Cardiac muscle cell (in vitro differentiated cells and primary cell): ENCODE results near the gene BAX. TPM values are rescaled to one million over a fixed set of nuclear protein-coding genes. Genes with fewer than 3 reads are reported as not detected.

Experiments used
- DNase-seq, 2 donors: peaks; one replicate each; pipeline versions ENCODE4 v3.0.0 to v3.0.0-alpha.2; 2010 to 2017; ENCODE audit warnings: low read depth in 1 of 2, low spot score in 1 of 2
- H3K27ac ChIP-seq: fragments of 200-600 bp; sonication (generic); 2 replicates; pipeline ENCODE4 v1.5.1; 2016
- H3K27me3 ChIP-seq: fragments of 200-600 bp; sonication (generic); 2 replicates; pipeline ENCODE4 v1.6.0; 2016; ENCODE audit warnings: control low read depth
- H3K36me3 ChIP-seq: fragments of 200-600 bp; sonication (generic); 2 replicates; pipeline ENCODE4 v1.5.1; 2016; ENCODE audit warnings: control low read depth
- H3K4me1 ChIP-seq: fragments of 200-600 bp; sonication (generic); 2 replicates; pipeline ENCODE4 v1.8.1; 2017; ENCODE audit warnings: low read depth, mild to moderate bottlenecking, mixed run types
- H3K4me3 ChIP-seq: fragments of 200-600 bp; sonication (generic); 2 replicates; pipeline ENCODE4 v1.5.1; 2016; ENCODE audit warnings: mild to moderate bottlenecking
- H3K9me3 ChIP-seq: fragments of 200-600 bp; sonication (generic); 2 replicates; pipeline ENCODE4 v1.5.1; 2017; ENCODE audit warnings: low read depth, mild to moderate bottlenecking, control low read depth
- CTCF ChIP-seq: IDR thresholded peaks from 2 replicates; pipeline ENCODE4 v1.5.1; 2012; ENCODE audit warnings: low read depth, mild to moderate bottlenecking, low read length
- polyA plus RNA-seq: library from polyadenylated mRNA; unstranded; fragments of >200 nt; fragmentation: Nextera tagmentation; extraction: Ambion mirVana; gene quantifications from 2 replicates; pipeline ENCODE4 v1.2.1, GENCODE V29; 2016
- total RNA-seq: library from RNA; depleted of rRNA; stranded (reverse); fragments of >200 nt; gene quantifications from 2 replicates; pipeline ENCODE4 v1.2.3, GENCODE V29; 2016

BAX gene
- total and polyA plus RNA-seq, 2 experiments from 2014 or later = 64.2 to 95.2 TPM

- H3K9me3 ChIP-seq = no peaks in the 10 kb centered on the region
- peaks cover 40% of the 10 kb centered on the region for H3K36me3 ChIP-seq
- H3K4me1 ChIP-seq = peaks cover 18% of the 10 kb centered on the region
- peak in 1 of 2 donors; percentile 74 for DNase-seq
- no peak overlapping the region for H3K4me3 ChIP-seq
- no peaks in the 10 kb centered on the region for H3K27me3 ChIP-seq
- TF ChIP-seq CTCF = no peak
- H3K27ac ChIP-seq = peak overlapping the region; percentile 20
Observed at GRCh38 chr19:48968179-48968661, 13.5 kb downstream of the BAX start.

- no peaks in the 10 kb centered on the region for H3K9me3 ChIP-seq
- H3K4me1 ChIP-seq = peaks cover 12% of the 10 kb centered on the region
- H3K36me3 ChIP-seq = peaks cover 46% of the 10 kb centered on the region
- H3K27ac ChIP-seq = no peak overlapping the region
- no peak overlapping the region for H3K4me3 ChIP-seq
- TF ChIP-seq CTCF = no peak
- no peak for DNase-seq
- no peaks in the 10 kb centered on the region for H3K27me3 ChIP-seq
Observed at GRCh38 chr19:48968813-48969218, 14.1 kb downstream of the BAX start.

- Histone ChIP-seq H3K27ac (no peak overlapping the region), H3K9me3 (no peaks in the 10 kb centered on the region), H3K4me1 (peaks cover 6% of the 10 kb centered on the region), H3K27me3 (no peaks in the 10 kb centered on the region), H3K36me3 (peaks cover 51% of the 10 kb centered on the region), H3K4me3 (no peak overlapping the region)
- DNase-seq = no peak
- TF ChIP-seq CTCF = no peak
Observed at GRCh38 chr19:48969276-48970138, 14.8 kb downstream of the BAX start.

- Histone ChIP-seq H3K27me3 (no peaks in the 10 kb centered on the region), H3K4me3 (no peak overlapping the region), H3K36me3 (peaks cover 51% of the 10 kb centered on the region), H3K9me3 (no peaks in the 10 kb centered on the region), H3K27ac (no peak overlapping the region), H3K4me1 (peaks cover 3% of the 10 kb centered on the region)
- TF ChIP-seq CTCF = no peak
- DNase-seq = no peak
Observed at GRCh38 chr19:48970139-48970766, 15.6 kb downstream of the BAX start.

GRCh38 chr19:48970923-48971395 lies 16.3 kb downstream of the BAX start:
- H3K4me1 ChIP-seq = peaks cover 3% of the 10 kb centered on the region
- peak; percentile 94 for TF ChIP-seq CTCF
- H3K4me3 ChIP-seq = no peak overlapping the region
- no peak overlapping the region for H3K27ac ChIP-seq
- peak; percentile 87 to 94 for DNase-seq
- no peaks in the 10 kb centered on the region for H3K27me3 ChIP-seq
- peaks cover 51% of the 10 kb centered on the region for H3K36me3 ChIP-seq
- no peaks in the 10 kb centered on the region for H3K9me3 ChIP-seq
